Mononuclear cell (primary cell): ENCODE measurements around the gene BTF3L4. TPM values are rescaled to one million over a fixed set of nuclear protein-coding genes. Genes with fewer than 3 reads are reported as not detected.

Experiments
- H3K27me3 ChIP-seq: 2 replicates; pipeline ENCODE4 v1.6.0; 2011; ENCODE audit warnings: low read length, control low read depth; ENCODE audit not compliant: insufficient read depth
- H3K4me1 ChIP-seq: 2 replicates; pipeline ENCODE4 v1.5.1; 2011; ENCODE audit warnings: mild to moderate bottlenecking, low read length, control low read depth; ENCODE audit not compliant: insufficient read depth
- H3K4me3 ChIP-seq: 2 replicates; pipeline ENCODE4 v1.5.1; 2011; ENCODE audit warnings: mild to moderate bottlenecking, low read length, moderate library complexity
- H3K9me3 ChIP-seq: 2 replicates; pipeline ENCODE4 v1.5.1; 2011; ENCODE audit warnings: low read depth, mild to moderate bottlenecking, control low read depth, low read length
- total RNA-seq: library from RNA; depleted of rRNA; stranded (reverse); fragments of >200 nt; gene quantifications from one replicate; pipeline ENCODE4 v1.2.3, GENCODE V29; 2012

The BTF3L4 gene
- total RNA-seq, 1 donor: 71.0 TPM

DNA sequence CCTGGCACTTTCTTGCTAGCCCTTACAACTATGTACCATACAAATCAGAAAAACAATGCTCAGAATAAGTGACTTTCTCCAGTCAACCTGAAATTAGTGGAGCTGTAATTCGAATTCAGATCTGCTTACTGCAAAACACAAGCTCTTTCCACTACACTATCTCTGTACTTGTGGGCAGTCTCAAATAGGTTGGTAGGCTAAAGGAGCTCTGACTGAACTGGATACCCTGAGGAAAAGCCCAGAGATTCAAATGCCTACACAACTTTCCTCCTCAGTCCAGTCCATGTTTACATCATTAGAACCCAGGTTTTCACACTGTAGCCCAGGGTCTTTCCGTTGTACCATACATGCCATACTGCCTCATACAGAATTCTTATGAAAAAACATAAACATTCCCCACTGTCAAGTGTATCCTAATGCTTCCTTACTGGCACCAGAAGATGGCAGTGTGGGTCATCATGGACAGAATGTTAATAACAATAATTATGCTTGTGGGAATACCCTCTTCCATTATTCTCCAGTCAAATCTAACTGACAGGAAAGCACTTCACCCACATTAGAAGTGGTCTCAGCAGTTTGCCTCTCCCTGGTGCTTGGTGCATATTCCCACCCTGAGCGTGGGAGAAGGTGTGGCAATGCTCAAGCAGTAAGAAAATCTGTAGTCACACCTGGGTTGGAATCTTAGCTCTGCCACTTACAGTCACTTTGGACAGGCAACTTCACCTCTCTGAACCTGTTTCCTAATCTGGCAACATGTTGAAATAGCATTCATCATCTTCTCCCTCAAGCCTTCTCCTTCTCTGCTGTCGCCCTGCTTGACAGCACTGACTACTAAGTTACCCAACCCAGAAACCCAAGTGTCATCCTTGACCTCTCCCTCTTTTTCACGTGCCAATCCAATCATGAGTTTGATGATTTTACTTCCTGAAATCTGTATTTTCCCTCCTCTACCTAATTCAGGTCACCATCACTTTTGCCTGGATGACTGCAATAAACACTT, 71.4 kb downstream of the BTF3L4 start:
- no peaks in the 10 kb centered on the region for H3K9me3 ChIP-seq
- H3K27me3 ChIP-seq: peaks cover 12% of the 10 kb centered on the region
- H3K4me1 ChIP-seq: no peaks in the 10 kb centered on the region
- H3K4me3 ChIP-seq: no peak overlapping the region

DNA sequence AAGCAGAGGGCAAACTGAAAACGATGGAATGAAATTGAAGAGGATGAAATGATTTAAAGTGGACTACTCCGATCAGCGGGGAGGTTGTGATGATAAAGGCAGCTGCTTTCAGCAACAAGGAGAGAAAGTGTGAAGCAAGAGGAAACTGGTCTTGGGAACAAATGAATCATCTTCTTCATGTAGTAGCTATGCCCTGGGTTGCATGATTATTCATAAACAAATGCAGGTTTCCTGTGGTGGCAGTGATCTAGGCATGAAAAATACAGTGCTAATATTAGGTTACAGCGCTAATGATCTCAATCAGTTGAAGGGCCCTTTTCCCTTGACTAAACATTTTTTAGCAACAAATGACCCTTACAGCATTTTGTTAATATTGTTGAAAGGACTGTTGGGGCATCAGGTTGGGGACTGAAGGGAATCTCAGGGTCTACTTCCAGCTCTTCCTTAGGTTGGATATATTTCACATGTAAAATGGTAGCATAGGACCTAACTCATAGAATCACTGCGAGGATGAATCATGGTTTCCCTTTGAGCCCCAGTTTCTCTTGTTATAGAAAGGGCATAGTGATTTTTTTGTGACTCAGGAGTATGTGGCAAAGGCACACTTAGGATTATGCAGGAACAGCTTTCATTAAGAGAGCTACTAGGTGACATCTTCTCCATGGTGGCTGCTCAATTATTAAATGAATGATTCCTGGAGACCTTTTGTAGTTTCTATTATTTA, 83.9 kb downstream of the BTF3L4 start:
- Histone ChIP-seq H3K4me3 (no peak overlapping the region), H3K27me3 (peaks cover 41% of the 10 kb centered on the region), H3K4me1 (peaks cover 33% of the 10 kb centered on the region), H3K9me3 (no peaks in the 10 kb centered on the region)

Other genes with a start within 250 kb of the BTF3L4 start
- gene NRDC, start 177.6 kb upstream of the BTF3L4 start, total RNA-seq: 36.2 TPM
- under 0.01 TPM for gene RAB3B, start 65.6 kb upstream of the BTF3L4 start, total RNA-seq
- gene KTI12, start 22.5 kb upstream of the BTF3L4 start, total RNA-seq: 19.6 TPM
- gene TXNDC12, start 1.1 kb upstream of the BTF3L4 start, total RNA-seq: 24.7 TPM
- 6.6 TPM for gene ZFYVE9, start 85.8 kb downstream of the BTF3L4 start, total RNA-seq